ENCODE measurements around the gene HOXC13.

HOXC13 gene

GRCh38 chr12:53982648-53983567 lies 44.3 kb downstream of the HOXC13 start:
- no peak for DNase-seq

- no peak for DNase-seq
Measured at GRCh38 chr12:53983568-53983949, 44.9 kb downstream of the HOXC13 start.

DNA sequence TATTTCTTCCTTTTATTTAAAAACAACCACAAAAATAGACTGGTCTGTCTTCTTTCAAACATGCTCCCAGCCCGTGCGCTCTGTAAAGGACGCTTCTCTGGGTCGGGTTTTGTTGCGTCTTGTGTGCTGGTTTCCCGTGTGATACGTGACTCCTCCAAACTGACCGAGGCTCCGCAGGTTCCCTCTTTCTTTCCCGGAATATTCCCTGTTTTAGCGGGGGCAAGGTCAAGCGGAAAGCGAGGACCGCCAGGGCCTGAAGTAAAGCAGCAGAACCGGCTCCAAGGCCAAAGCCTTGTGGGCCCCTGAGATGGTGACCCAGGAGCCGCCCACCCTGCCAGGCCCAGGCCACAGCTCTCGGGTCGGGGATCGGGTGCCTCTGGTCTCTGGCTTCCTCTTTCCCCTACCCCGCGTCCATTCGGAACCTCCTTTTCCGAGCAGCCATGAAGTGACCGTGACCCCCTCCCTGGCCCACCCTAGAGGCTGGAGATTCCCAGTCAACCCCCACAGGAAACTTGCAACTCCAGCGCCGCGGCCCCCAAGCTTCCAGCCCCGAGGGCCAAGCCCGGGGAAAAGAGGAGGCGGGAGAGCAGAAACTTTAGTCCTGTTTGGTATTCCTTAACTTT lies 45.4 kb downstream of the HOXC13 start:
- DNase-seq: no peak

GRCh38 chr12:53984901-53985691 lies 46.5 kb downstream of the HOXC13 start, which contains the start of gene HOXC10:
Gene HOXC10 (plus strand): TSS chr12:53985146. CDS start chr12:53985260, 114 bp downstream.
- DNase-seq: peak; percentile 65

DNA sequence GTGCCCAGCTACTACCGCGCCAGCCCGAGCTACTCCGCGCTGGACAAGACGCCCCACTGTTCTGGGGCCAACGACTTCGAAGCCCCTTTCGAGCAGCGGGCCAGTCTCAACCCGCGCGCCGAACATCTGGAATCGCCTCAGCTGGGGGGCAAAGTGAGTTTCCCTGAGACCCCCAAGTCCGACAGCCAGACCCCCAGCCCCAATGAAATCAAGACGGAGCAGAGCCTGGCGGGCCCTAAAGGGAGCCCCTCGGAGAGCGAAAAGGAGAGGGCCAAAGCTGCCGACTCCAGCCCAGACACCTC lies 47.0 kb downstream of the HOXC13 start:
- DNase-seq: no peak

DNA sequence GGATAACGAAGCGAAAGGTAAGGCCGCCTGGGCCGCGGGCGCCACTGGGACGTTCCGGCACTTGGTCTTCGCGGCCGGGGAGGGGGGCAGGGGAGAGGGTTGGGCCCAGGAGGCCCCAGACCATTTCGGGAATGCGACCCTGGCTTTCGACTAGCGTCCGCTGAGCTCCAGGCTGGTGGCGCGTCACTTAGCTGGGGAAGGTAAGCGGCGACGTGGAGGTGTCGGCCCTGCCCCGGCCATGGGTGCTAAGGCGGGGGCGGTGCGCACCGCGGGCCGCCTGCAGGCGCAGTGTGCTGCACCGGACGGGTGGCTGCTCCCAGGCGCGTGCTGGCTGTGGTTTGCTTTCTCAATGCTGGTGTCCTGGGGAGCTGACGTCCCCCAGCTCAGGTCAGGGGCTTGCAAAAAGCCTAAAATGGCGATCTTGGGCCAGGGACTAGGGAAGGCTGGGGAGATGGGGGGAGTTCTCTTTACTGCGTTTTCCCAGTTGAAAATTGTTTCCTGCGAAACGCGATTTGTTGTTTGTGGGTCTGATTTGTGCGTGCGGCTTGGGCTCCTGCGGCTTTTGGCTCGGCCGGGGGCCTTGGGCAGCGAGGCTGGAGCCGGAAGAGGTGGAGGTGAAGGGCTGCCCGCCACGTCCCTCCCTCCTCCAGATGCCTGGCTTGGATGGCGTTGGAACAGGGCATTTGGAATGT lies 47.5 kb downstream of the HOXC13 start:
- no peak for DNase-seq

DNA sequence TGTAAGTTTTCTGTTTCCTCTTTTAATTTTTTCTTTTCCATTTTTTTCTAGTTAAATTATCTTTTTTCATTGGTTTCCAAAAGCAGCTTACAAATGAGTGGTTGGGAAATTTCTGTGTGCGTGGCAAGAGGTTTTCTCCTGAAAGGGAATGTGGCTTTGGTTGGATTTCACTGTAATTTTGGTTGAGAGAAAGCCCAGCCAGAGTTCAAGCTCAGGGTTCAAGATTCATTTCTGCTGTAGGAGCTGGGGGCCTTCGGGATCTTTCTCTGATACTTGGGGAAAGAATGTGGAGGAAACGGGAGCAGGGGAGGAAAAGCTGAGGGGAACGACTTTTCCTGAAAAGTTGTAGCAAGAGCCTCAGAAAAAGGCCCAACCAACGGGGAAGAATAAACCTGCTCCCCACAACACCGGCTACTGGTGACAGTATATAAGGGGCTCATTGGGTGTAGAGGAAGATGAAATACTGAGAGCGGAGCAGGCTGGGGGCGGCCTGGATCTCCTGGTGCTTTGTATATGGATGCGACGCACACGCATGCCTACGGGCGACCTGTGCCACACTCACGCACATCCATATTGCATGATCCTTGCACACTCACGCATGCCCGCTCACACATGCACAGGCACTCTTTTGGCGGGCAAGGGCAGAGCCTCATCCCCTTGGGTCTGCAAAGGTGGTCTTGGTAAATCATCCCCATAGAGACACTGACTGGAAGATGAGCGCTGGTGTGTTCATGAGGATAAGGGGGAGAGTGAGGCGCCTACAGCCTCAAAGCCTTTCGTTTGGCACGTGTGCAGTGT lies 48.3 kb downstream of the HOXC13 start:
- DNase-seq: no peak

DNA sequence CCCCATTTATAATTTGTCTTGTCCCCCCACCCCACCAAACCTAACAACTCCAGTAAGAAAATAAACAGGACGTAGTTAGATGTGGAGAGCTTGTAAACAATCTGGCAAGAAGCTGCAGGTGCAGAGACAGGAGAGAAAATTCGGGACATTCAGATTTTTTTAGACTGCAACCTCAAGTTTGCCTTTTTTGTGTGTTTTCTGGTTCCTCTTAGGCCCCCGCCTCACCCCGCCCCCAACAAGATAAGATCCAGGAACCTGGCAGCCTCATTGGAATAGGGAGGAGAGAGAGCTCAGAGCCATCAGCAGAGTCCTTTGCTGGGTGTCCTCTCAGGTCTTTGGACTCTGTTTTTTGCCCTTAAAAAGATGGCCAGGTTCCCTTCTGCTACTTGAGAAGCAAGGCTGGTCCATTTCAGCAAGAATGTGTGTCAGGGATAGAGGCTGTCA lies 49.2 kb downstream of the HOXC13 start:
- DNase-seq: no peak

DNA sequence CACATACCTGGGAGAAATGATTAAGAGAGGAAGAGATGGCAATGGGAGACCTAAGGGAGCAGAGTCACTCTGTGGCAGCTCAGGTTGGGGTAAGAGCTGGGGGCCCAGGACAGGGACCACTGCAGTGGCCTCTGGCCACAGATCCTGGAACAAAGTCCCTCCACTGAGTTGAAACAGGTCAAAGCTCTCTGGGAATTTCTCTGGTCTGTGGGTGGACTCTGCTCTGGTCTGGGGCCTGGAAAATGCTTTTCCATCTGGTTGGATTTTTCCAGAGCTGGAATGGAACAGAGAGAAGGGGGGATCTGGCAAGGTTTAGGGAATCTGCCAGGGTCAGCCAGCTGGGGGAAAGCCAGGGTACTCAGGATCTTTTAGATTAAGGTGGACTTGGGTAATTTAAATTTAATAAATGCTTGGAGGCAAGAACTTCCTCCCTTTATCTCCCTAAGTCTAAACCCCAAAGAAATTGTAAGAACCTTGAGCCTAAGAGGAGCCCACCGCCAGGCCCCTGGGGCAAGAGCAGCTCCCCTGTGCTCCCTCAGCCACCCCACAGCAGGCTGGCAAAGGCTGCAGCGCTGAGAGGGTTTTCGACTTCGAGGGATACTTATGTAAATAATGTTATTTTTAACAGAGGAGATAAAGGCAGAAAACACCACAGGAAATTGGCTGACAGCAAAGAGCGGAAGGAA lies 50.1 kb downstream of the HOXC13 start:
- DNase-seq: no peak

DNA sequence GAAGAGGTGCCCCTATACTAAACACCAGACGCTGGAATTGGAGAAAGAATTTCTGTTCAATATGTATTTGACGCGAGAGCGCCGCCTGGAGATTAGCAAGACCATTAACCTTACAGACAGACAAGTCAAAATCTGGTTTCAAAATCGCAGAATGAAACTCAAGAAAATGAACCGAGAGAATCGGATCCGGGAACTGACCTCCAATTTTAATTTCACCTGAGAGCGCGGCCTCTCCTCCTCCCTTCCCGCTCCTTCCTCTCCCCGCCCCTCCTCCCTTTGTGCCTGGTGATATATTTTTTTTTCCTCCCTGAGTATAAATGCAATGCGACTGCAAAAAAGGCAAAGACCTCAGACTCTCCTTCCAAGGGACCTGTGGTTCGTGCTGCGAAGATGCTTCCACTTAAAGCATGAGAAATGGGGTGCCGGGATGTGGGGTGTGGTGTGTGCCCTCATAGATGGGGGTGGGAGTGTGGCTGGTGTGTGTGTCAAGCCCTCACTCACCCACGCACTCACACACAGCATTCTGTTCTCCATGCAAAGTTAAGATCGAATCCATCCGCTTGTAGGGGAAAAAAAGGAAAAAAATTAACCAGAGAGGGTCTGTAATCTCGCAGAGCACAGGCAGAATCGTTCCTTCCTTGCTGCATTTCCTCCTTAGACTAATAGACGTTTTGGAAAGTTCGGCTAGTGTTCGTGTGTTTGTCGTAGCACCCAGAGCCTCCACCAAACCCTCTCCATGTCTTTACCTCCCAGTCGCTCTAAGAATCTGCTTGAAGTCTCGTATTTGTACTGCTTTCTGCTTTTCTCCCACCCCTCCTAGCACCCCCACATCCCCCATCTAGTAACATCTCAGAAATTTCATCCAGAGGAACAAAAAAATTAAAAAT lies 50.8 kb downstream of the HOXC13 start:
- no peak for DNase-seq

- no peak for DNase-seq
Measured at GRCh38 chr12:53990311-53991076, 51.9 kb downstream of the HOXC13 start.

DNA sequence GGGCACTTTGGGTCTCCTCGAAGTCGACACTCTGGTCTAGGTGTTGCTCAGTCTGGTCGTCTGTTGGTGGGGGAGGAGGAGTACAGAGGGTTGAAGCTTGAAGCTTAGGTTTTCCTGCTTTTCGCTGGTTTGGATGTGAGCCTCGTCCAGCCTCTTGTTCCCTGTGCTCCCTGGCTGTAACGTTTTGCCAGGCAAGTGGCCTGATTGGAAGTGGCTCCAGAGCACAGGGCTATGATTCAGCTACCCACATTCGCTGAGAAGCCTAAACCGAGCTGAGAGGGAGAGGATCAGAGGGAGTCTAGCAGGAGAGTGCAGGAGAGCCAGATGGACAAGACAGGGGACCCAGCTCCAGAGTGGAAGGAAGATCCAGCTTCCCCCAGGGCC lies 52.4 kb downstream of the HOXC13 start:
- DNase-seq: no peak

DNA sequence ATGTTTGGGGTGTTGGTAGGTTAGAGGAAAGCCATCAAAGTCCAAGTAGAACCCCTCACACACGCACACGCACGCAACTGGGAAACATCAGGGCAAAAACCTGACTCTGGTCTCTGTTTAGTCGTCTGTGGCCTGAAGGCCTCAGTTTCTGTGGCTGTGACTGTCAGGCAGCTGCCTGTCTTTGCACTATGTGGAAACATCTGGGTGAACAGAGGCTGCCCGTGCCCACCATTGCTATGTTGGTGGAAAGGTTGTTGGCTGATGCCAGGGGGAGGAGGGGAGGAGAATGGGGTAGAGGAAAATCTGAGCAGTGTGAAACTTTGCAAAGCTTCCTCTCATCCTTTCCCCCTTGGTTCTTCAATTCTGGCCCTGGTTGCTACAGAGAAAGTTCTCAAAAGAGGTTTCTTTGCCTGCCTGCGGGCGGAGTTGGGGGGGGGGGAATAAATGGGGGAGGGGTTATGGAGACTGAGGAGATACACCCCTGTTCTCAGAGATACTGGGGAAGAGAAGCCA lies 53.8 kb downstream of the HOXC13 start:
- no peak for DNase-seq

- no peak for DNase-seq
Measured at GRCh38 chr12:53993162-53994008, 54.8 kb downstream of the HOXC13 start.

- DNase-seq: no peak
Measured at GRCh38 chr12:53994009-53994263, 55.3 kb downstream of the HOXC13 start.

DNA sequence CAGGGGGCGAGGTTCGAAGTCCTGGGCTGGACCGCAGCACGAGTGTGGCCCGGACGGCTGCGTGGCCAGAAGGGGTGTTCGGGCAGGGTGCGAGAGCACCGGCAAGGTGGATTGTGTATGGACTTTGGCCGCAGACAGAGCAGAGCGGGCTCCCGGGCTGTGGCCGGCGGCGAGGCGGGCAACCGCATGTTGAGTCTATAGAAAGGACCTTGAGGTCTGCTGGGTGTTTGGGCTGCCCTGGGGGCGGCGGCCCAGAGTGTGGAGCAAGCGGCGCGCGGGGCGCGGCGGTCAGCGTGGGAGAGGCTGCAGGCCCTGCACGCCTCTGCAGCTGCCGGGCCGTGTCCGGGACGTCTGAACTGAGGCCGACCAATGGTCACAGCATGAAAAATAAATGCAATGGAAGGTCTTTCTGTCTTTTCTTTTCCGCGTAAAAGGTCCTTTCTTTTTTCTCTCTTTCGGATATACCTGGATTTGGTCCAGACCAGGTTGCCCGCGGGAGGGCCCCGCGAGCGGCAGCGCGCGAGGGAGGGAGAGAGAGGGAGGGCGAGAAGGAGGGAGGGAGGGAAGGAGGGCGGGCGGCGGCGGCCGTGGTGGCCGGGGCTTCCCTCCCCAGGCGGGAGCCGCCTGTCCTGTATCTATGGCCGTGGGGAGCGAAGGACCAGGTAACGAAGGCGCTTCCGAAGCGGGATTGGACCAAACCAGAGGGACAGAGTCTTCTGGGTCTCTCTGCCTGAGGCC lies 55.8 kb downstream of the HOXC13 start:
- no peak for DNase-seq

DNA sequence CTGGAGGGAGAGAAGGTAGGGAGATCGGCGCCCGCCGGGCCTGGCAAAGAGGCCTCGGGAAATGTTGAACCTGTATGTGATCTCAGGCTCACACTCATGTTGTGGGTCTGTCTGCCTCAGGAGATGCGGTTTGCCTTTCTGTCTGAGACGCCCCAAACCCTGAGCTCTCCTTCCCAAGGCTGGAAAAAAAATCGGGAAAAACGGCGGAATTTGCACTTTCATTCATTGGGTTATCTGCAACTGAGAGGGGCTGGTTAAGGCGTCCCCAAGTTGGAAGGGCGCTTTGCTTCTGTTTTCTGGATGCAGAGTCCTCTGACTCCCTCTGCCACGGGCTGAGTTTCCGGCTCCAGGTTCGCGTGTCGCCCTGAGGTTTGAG lies 56.4 kb downstream of the HOXC13 start:
- no peak for DNase-seq
